T-cell (primary cell): ENCODE results near the gene FTO. TPM values are rescaled to one million over a fixed set of nuclear protein-coding genes. Genes with fewer than 3 reads are reported as not detected.
A peak's percentile ranks its signal among the peaks of the same experiment; 100 is the strongest.

ENCODE experiments used
- ATAC-seq, 4 experiments: fragments of 200-7000 bp in 3 of 4; fragments of 150-1000 bp in 1 of 4; cut with Tn5 transposase; replicated peaks in 1 of 4; 1 replicate in 3 of 4; 2 replicates in 1 of 4; pipeline ENCODE4 v1.10.0; 2021; ENCODE audit warnings: moderate library complexity in 3 of 4, mild to moderate bottlenecking in 2 of 4, moderate number of reproducible peaks in 1 of 4
- CTCF ChIA-PET, 2 donors: fragments of 300-600 bp; sonication (Branson Sonifier 250); formaldehyde crosslinking; loops; one replicate each; lab custom pipeline; 2022; ENCODE audit warnings: antibody characterized with exemption in 2 of 2; lab: Charles Lee
- POLR2A ChIA-PET, 2 donors: fragments of 300-600 bp; sonication (Branson Sonifier 250); formaldehyde crosslinking; loops; one replicate each; lab custom pipeline; 2022; ENCODE audit warnings: antibody characterized with exemption in 2 of 2; lab: Charles Lee
- DNase-seq, 35 experiments: peaks; one replicate each; pipeline versions ENCODE4 v3.0.0 to v3.0.0-alpha.2; 2013 to 2023
- H3K27ac ChIP-seq: one replicate; pipeline ENCODE4 v1.5.1; 2013; ENCODE audit warnings: low read length
- H3K27me3 ChIP-seq, 2 experiments: replicated peaks in 1 of 2; 1 replicate in 1 of 2; 2 replicates in 1 of 2; pipeline versions ENCODE4 v1.6.1 to v1.7.0; 2013; ENCODE audit warnings: low read length in 1 of 2, mixed read lengths in 1 of 2; ENCODE audit not compliant: control insufficient read depth in 2 of 2, insufficient read depth in 2 of 2; ENCODE audit errors: extremely low read depth in 1 of 2
- H3K36me3 ChIP-seq, 2 donors: 1 replicate in 1 of 2; 2 replicates in 1 of 2; pipeline versions ENCODE4 v1.6.1 to v1.7.0; 2013; ENCODE audit warnings: low read length in 1 of 2; ENCODE audit not compliant: control insufficient read depth in 2 of 2, insufficient read depth in 1 of 2; ENCODE audit errors: extremely low read depth in 1 of 2
- H3K4me1 ChIP-seq, 2 experiments: 1 replicate in 1 of 2; 2 replicates in 1 of 2; pipeline versions ENCODE4 v1.6.1 to v1.7.0; 2013; ENCODE audit warnings: low read length in 2 of 2, mixed read lengths in 1 of 2; ENCODE audit not compliant: insufficient read depth in 2 of 2, control insufficient read depth in 1 of 2; ENCODE audit errors: extremely low read depth in 1 of 2
- H3K4me3 ChIP-seq, 2 donors: 1 replicate in 1 of 2; 2 replicates in 1 of 2; pipeline versions ENCODE4 v1.5.1 to v1.7.0; 2013; ENCODE audit warnings: mild to moderate bottlenecking in 2 of 2, low read length in 1 of 2, moderate library complexity in 1 of 2; ENCODE audit not compliant: control insufficient read depth in 1 of 2; ENCODE audit errors: extremely low read depth in 1 of 2
- H3K9me3 ChIP-seq: 2 replicates; pipeline ENCODE4 v1.7.0; 2013
- H3K27ac Mint-ChIP-seq, 2 donors: one replicate each; pipeline ENCODE4 v1.8.0; 2020 to 2021; ENCODE audit warnings: mild to moderate bottlenecking in 2 of 2, mixed read lengths in 2 of 2
- H3K27me3 Mint-ChIP-seq, 2 donors: one replicate each; pipeline ENCODE4 v1.8.0; 2021 to 2022; ENCODE audit warnings: mixed read lengths in 2 of 2
- H3K36me3 Mint-ChIP-seq: one replicate; pipeline ENCODE4 v1.8.0; 2021; ENCODE audit warnings: mixed read lengths
- H3K4me1 Mint-ChIP-seq, 3 donors: one replicate each; pipeline ENCODE4 v1.8.0; 2020 to 2022; ENCODE audit warnings: mixed read lengths in 3 of 3, mild to moderate bottlenecking in 1 of 3
- H3K4me3 Mint-ChIP-seq, 3 donors: one replicate each; pipeline ENCODE4 v1.8.0; 2020 to 2022; ENCODE audit warnings: mild to moderate bottlenecking in 3 of 3, mixed read lengths in 3 of 3, moderate library complexity in 3 of 3
- H3K9me3 Mint-ChIP-seq, 3 donors: one replicate each; pipeline ENCODE4 v1.8.0; 2020 to 2022; ENCODE audit warnings: mixed read lengths in 3 of 3
- WGBS: methylation state at CpG from one replicate; pipeline ENCODE4 v1.1.5; 2013; ENCODE audit warnings: missing lambda C conversion rate; ENCODE audit not compliant: insufficient coverage; 5-methylcytosine and 5-hydroxymethylcytosine counted together
- total RNA-seq, 35 experiments: library from RNA in 6 of 35; stranded (reverse) in 6 of 35; fragments of 120-200 nt in 1 of 35; gene quantifications; one replicate each; pipeline versions ENCODE4 v1.2.1 to v1.2.4 and lab custom pipeline; 2013 to 2026

FTO gene
- total RNA-seq, 5 donors from 2014 or later (not counting 1 experiment from before 2014, with no cell fraction given): 44.7 to 69.0 (median 46.0) TPM

- ChIA-PET CTCF (no interaction called here), POLR2A (no interaction called here)
- DNase-seq (no peak), ATAC-seq (no peak)
- Mint-ChIP-seq H3K27me3 (no peaks in the 10 kb centered on the region), H3K27ac (no peak overlapping the region), H3K36me3 (peaks cover 73% of the 10 kb centered on the region), H3K9me3 (peaks cover 0 to 5% (median 0%) of the 10 kb centered on the region in 3 donors), H3K4me3 (no peak overlapping the region), H3K4me1 (no peaks in the 10 kb centered on the region)
- Histone ChIP-seq H3K27ac (no peak overlapping the region), H3K4me1 (no peaks in the 10 kb centered on the region), H3K9me3 (no peaks in the 10 kb centered on the region), H3K4me3 (no peak overlapping the region), H3K27me3 (no peaks in the 10 kb centered on the region), H3K36me3 (peaks cover 0 to 23% of the 10 kb centered on the region in 2 donors)
- WGBS: no CpG with 5 or more reads among the region's 2 CpGs
Measured at GRCh38 chr16:53936052-53936451, 232.1 kb downstream of the FTO start.

- Histone ChIP-seq H3K27me3 (no peaks in the 10 kb centered on the region), H3K36me3 (peaks cover 0 to 23% of the 10 kb centered on the region in 2 donors), H3K4me3 (no peak overlapping the region), H3K9me3 (no peaks in the 10 kb centered on the region), H3K4me1 (no peaks in the 10 kb centered on the region), H3K27ac (no peak overlapping the region)
- Mint-ChIP-seq H3K27me3 (no peaks in the 10 kb centered on the region), H3K4me3 (no peak overlapping the region), H3K27ac (no peak overlapping the region), H3K4me1 (no peaks in the 10 kb centered on the region), H3K36me3 (peaks cover 77% of the 10 kb centered on the region), H3K9me3 (peaks cover 0 to 5% (median 0%) of the 10 kb centered on the region in 3 donors)
- CTCF ChIA-PET: no interaction called here
- ATAC-seq (no peak), DNase-seq (no peak)
- POLR2A ChIA-PET: interaction anchor here in 1 of 2 donors (0.6 kb wide), 1 partner anchor 22 kb away, joined by 7 read pairs; no protein-coding TSS in a partner anchor
- WGBS: no CpG with 5 or more reads among the region's 5 CpGs
Measured at GRCh38 chr16:53936529-53936928, 232.6 kb downstream of the FTO start.

- ATAC-seq (no peak), DNase-seq (no peak)
- Histone ChIP-seq H3K4me3 (no peak overlapping the region), H3K27me3 (no peaks in the 10 kb centered on the region), H3K9me3 (no peaks in the 10 kb centered on the region), H3K36me3 (peaks cover 0 to 23% of the 10 kb centered on the region in 2 donors), H3K27ac (no peak overlapping the region), H3K4me1 (no peaks in the 10 kb centered on the region)
- H3K27ac Mint-ChIP-seq: no peak overlapping the region
- H3K4me1 Mint-ChIP-seq: no peaks in the 10 kb centered on the region
- H3K9me3 Mint-ChIP-seq: peaks cover 0 to 5% (median 0%) of the 10 kb centered on the region in 3 donors
- H3K36me3 Mint-ChIP-seq: peaks cover 84% of the 10 kb centered on the region
- 98% methylated on average over 5 of the region's 10 CpGs for WGBS
- H3K4me3 Mint-ChIP-seq: no peak overlapping the region
- ChIA-PET POLR2A (interaction anchor here in 1 of 2 donors (0.6 kb wide), 1 partner anchor 22 kb away, joined by 7 read pairs; no protein-coding TSS in a partner anchor), CTCF (interaction anchor here in 1 of 2 donors (0.6 kb wide), 1 partner anchor 1419 kb away, joined by 7 read pairs; no protein-coding TSS in a partner anchor)
- no peaks in the 10 kb centered on the region for H3K27me3 Mint-ChIP-seq
Measured at GRCh38 chr16:53937161-53937880, 233.4 kb downstream of the FTO start.

DNA sequence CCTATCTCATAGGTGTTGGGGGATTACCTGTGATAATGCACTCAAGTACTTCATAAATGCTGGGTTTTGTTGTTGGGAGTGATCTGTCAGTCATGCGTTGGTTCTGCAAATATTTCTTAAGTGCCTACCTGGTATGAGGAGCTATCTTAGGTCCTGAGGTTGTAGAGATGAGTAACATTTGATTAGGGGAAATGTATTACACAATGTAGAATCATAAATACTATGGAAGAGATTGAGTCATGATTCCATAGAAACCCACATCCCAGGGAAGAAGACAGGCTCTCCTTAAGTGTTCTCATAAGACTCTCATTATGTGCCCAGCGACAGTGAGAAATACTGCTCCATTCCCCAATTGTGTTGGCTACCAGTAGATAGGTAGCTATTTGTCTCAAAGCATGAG is 240.1 kb downstream of the FTO start:
- no CpG with 5 or more reads among the region's 2 CpGs for WGBS

GRCh38 chr16:53945996-53946395 is 242.0 kb downstream of the FTO start:
- Mint-ChIP-seq H3K4me3 (no peak overlapping the region), H3K4me1 (peaks cover 16 to 24% (median 19%) of the 10 kb centered on the region in 3 donors), H3K9me3 (no peaks in the 10 kb centered on the region), H3K27me3 (no peaks in the 10 kb centered on the region), H3K36me3 (peaks cover 15% of the 10 kb centered on the region), H3K27ac (no peak overlapping the region)
- POLR2A ChIA-PET: interaction anchor here in 1 of 2 donors (0.6 kb wide), 1 partner anchor 11 kb away, joined by 3 read pairs; no protein-coding TSS in a partner anchor
- DNase-seq (peak in 1 of 35 experiments; percentile 24), ATAC-seq (no peak)
- no peaks in the 10 kb centered on the region for H3K27me3 ChIP-seq
- H3K27ac ChIP-seq: no peak overlapping the region
- no peak overlapping the region for H3K4me3 ChIP-seq
- no peaks in the 10 kb centered on the region for H3K36me3 ChIP-seq
- no CpG with 5 or more reads among the region's 2 CpGs for WGBS
- H3K4me1 ChIP-seq: no peaks in the 10 kb centered on the region
- no peaks in the 10 kb centered on the region for H3K9me3 ChIP-seq
- CTCF ChIA-PET: no interaction called here

More for the DNA sequence above, 240.1 kb downstream of the FTO start:
- Histone ChIP-seq H3K36me3 (no peaks in the 10 kb centered on the region), H3K4me1 (no peaks in the 10 kb centered on the region), H3K27me3 (no peaks in the 10 kb centered on the region), H3K4me3 (no peak overlapping the region), H3K27ac (no peak overlapping the region), H3K9me3 (no peaks in the 10 kb centered on the region)
- ChIA-PET CTCF (interaction anchor here in 1 of 2 donors (1.3 kb wide), 1 partner anchor 52 kb away, joined by 3 read pairs; no protein-coding TSS in a partner anchor), POLR2A (no interaction called here)
- Mint-ChIP-seq H3K9me3 (peaks cover 0 to 5% (median 0%) of the 10 kb centered on the region in 3 donors), H3K4me1 (peaks cover 6 to 19% (median 9%) of the 10 kb centered on the region in 3 donors), H3K27ac (no peak overlapping the region), H3K4me3 (no peak overlapping the region), H3K27me3 (no peaks in the 10 kb centered on the region), H3K36me3 (peaks cover 34% of the 10 kb centered on the region)
- DNase-seq (no peak), ATAC-seq (no peak)

- ATAC-seq (no peak), DNase-seq (no peak)
- Histone ChIP-seq H3K36me3 (no peaks in the 10 kb centered on the region), H3K4me1 (peaks cover 0 to under 1% of the 10 kb centered on the region in 2 experiments), H3K27ac (no peak overlapping the region), H3K9me3 (no peaks in the 10 kb centered on the region), H3K27me3 (no peaks in the 10 kb centered on the region), H3K4me3 (no peak overlapping the region)
- Mint-ChIP-seq H3K27me3 (no peaks in the 10 kb centered on the region), H3K27ac (no peak overlapping the region), H3K36me3 (peaks cover 7% of the 10 kb centered on the region), H3K4me1 (peaks cover 25 to 33% (median 27%) of the 10 kb centered on the region in 3 donors), H3K4me3 (no peak overlapping the region), H3K9me3 (no peaks in the 10 kb centered on the region)
- POLR2A ChIA-PET: no interaction called here
- WGBS: 100% methylated on average over 4 of the region's 5 CpGs
- CTCF ChIA-PET: no interaction called here
Measured at GRCh38 chr16:53946746-53947386, 242.9 kb downstream of the FTO start.
